Measurements from ENCODE around the gene CFAP68.
A peak's percentile ranks its signal among the peaks of the same experiment; 100 is the strongest.

CFAP68 gene

DNA sequence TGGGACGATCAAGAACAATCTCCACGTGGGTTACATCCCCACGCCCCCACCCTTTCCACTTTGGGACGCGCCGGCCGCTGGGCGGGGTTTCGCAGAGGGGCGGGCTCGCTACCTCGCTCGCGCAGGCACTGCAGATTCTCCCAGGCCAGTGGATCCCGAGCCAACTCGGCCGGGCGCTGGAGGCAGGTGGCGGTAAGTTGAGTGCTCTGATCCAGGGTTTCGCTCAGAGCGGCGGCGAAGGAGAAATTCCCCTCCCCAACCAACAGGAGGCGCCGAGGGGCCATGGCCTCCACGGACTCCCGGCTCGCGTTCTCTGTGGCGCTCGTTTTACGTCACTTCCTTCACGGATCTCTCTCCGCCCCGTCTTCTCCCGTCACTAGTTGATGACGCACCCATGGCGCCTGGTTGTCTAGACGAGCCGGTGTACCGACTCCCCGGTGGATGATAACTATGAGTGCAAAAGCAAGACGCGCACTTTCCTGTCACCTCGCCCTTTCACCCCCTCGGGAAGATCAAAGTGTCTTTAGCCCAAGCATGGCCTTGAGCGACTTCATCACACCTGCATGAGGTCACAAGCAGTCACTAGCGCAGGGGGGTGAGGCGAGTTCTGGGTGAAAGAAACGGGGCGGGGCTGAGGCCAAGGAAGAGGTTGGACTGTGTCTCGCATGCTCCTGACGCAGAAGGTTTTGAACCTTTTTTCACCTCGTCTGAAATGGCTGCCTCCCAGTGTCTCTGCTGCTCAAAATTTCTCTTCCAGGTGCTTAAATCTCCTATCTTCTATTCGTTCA, at the start of gene CFAP68, which contains the start of gene FDXACB1:
TSS of gene CFAP68 (plus strand) at position 693 of the 788 bp plus-strand sequence. CDS start at position 713, 20 bp downstream.
TSS of gene FDXACB1 (minus strand) at position 317 of the 788 bp plus-strand sequence. CDS start at position 284, 33 bp downstream.
- FAIRE-seq (no peak), DNase-seq (ENCODE audit: insufficient read length, low spot score) (peak; percentile 56)
- peak; percentile 75 for TF ChIP-seq CTCF (IDR thresholded peaks at IDR 0.05; ENCODE audit: insufficient read depth, missing control alignments)

DNA sequence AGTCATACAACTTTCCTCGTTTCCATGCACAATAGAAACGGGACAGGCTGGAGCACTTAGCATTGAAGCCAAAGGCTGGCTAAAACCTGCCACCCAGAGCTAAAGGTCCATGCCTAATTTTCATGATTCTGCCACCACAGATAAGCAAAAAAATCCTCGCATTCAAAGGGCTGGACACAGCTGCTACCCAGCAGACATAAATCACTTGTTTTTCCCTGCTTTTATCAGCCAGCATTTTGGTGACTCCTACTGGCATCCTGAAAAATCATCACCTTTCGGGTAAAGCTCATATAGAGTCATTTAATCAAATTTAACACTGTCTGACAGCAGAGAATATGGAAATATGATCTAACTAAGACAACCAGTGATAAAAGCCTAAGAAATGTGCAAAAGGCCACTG, 45.8 kb upstream of the CFAP68 start:
- FAIRE-seq (no peak), DNase-seq (ENCODE audit: insufficient read length, low spot score) (no peak)
- peak; percentile 60 for TF ChIP-seq CTCF (IDR thresholded peaks at IDR 0.05; ENCODE audit: insufficient read depth, missing control alignments)

GRCh38 chr11:111834432-111835163, 44.7 kb upstream of the CFAP68 start:
- DNase-seq (ENCODE audit: insufficient read length, low spot score) (no peak), FAIRE-seq (no peak)
- no peak for TF ChIP-seq CTCF (IDR thresholded peaks at IDR 0.05; ENCODE audit: insufficient read depth, missing control alignments)

DNA sequence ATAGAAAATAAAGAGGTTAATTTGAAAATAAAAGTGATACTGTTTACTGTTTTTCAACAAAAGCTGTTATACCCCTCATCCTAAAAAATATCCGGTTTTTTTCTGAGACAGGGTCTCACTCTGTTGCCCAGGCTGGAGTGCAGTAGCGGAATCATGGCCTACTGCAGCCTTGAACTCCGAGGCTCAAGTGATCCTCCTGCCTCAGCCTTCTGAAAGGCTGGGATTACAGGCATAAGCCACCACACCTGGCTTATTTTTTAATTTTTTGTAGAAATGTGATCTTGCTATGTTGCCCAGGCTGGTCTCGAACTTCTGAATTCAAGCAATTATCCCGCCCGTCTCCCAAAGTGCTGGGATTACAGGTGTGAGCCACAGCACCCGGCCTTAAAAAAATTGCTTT, 43.7 kb upstream of the CFAP68 start:
- FAIRE-seq (no peak), DNase-seq (ENCODE audit: insufficient read length, low spot score) (no peak)
- TF ChIP-seq CTCF (IDR thresholded peaks at IDR 0.05; ENCODE audit: insufficient read depth, missing control alignments): no peak

DNA sequence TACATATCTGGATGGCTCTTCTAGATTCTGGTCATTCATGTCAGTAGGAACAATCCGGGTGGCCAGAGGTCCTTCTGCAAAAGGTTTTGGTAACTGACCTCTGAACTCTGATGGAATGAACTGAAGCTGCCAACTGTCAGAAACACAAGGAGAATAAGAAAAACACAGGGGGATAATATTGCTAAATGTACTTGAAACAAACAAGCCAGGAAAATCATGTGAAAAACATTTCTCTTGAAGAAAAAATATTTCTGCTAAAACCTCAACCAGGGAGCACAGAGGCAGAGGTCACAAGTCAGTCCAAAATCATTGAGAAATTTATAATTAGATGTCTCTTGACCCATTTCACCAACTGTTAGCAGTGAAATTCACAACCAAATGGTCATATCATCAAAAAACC, 43.2 kb upstream of the CFAP68 start:
- FAIRE-seq: no peak
- DNase-seq (ENCODE audit: insufficient read length, low spot score): no peak
- TF ChIP-seq CTCF (IDR thresholded peaks at IDR 0.05; ENCODE audit: insufficient read depth, missing control alignments): no peak

DNA sequence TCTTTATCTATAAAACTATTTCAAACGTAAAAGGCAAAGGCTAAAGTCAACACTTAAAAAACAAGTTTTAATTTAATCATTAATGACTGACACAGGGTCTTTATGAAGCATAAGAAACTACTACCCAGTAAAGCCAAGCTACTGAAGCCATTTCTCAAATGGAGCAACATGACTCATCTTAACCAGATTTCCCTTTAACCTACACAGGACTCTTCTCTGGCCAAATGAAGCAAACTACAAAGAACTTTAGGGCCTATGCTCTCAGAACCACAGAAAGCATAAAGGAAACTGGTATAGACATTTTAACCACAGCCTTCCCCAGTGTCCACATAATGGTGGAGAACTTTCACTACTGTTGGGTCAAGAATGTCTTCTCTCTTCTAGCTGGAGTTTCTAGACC, 42.6 kb upstream of the CFAP68 start:
- no peak for FAIRE-seq
- no peak for TF ChIP-seq CTCF (IDR thresholded peaks at IDR 0.05; ENCODE audit: insufficient read depth, missing control alignments)
- no peak for DNase-seq (ENCODE audit: insufficient read length, low spot score)

Data from D721Med (cell line).